ENCODE measurements around the gene ARAP3.
"Not testable (repeated sequence)": the region's sequence is repeated elsewhere in the genome, so short reads cannot be mapped to it uniquely, and the experiment has no call there.

Gene ARAP3

GRCh38 chr5:141611289-141611688 is 70.7 kb downstream of the ARAP3 start:
- DNase-seq = no peak

DNA sequence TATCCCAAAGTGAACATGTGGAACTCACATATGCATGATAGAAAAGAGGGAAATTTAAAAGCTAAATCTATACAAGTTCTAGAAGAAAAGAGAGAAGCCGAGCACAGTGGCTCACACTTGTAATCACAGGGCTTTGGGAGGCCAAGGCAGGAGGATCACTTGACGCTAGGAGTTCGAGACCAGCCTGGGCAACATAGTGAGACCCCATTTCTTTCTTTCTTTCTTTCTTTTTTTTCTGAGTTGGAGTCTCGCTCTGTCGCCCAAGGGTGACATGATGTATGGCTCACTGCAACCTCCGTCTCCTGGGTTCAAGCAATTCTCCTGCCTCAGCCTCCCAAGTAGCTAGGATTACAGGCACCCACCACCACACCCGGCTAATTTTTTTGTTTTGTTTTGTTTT is 72.1 kb downstream of the ARAP3 start:
- not testable (repeated sequence) for DNase-seq

- DNase-seq = no peak
Observed at GRCh38 chr5:141609044-141609443, 73.0 kb downstream of the ARAP3 start.

DNA sequence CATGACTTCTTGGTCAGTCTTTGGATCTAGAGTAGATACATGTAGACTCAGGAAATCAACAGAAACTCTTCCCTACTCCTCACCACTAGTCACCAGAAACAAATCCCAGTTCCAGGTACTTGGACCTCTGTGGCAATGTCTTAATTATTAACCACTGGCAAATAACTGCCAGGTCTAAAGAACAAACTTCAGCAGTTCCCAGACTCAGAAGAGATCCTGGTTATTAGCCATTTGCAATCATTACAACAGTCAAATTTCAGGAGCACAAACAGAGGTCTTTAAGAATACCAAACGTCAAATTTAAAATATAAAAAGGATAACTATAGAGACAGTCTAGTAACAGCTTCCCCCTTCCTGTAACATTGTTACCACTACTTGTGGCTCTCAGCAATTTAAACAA is 73.5 kb downstream of the ARAP3 start:
- no peak for DNase-seq

GRCh38 chr5:141608046-141608445 is 74.0 kb downstream of the ARAP3 start:
- DNase-seq = no peak

DNA sequence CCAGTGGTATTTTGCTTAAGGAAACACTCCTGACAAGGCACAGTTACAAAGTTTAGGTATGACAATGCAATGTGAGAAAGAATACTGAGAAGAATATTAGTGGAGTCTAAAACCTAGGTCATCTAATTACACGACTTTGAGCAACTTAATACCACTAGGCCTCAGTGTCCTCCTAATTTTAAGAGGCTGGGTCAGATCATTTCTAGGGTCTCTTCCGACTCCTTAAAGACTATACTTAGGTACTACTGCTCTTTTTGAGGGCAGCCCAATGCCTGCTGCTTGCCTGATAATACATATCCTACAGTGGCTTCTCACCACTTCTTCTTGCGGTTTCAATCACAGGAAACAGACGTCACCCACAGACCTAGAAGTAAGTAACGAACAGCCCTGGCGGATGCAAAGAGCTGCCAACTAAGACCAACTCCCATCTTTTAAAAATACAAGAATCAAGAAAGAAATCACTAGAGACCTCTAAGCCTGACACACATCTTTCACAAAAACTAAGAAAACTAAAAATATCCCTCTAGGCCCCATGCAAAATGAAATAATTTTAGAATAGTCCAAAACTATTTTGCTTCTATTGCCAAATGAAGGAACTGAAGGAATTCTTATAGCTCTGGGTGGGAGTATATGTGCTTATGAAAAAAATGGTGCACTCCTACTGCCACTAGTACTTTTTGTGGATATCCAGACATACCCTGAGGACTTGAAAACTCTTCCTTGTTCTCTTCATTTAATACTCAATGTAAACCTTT is 76.3 kb downstream of the ARAP3 start:
- DNase-seq = no peak

DNA sequence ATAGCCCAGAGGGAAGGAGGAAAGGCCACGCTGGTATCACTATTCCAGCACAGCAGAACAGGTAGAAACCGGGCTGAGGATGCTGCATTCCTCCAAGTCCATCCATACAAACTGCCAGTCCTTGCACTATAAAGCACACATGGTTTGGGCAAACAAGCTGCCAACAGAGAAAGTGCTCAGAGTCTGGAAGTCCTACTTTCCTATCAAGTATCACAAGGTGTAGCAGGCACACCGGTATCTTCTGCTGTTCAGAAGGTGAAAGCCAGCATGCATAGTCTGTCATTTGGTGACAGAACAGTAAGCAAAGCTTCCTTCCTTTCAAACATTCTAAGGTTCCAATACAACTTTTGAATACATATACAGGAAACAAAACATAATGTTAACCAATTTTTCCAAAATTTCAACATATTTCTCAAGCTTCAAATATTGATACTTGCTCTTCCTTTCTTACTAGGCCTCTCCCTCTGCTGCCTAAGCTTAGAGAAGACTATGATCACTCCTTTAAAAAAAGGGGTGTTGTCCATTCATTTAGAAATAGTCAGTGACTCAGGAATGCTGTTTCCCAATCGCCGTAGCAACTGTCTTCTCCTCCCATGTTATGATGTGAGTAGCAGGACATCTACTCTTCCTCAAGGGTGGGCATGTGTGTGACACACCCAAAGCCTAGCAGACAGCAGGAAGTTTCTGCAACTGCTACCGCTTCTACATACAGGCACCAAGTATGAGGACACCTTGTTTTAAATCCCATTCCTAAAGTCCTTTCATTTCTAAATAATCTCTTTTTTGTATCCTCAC is 77.9 kb downstream of the ARAP3 start:
- DNase-seq = no peak
